Endodermal cell (in vitro differentiated cells): ENCODE results near the gene CACNG7. TPM values are rescaled to one million over a fixed set of nuclear protein-coding genes. Genes with fewer than 3 reads are reported as not detected.

Experiments used
- DNase-seq: peaks from one replicate; pipeline ENCODE4 v3.0.0-alpha.2; 2017
- H3K27ac ChIP-seq: 2 replicates; pipeline ENCODE4 v1.5.1; 2013; ENCODE audit warnings: mild to moderate bottlenecking, low read depth, low read length, moderate library complexity
- H3K27me3 ChIP-seq: 2 replicates; pipeline ENCODE4 v1.6.1; 2013; ENCODE audit warnings: mild to moderate bottlenecking, low read length, moderate library complexity; ENCODE audit not compliant: insufficient read depth, control insufficient read depth, poor library complexity, severe bottlenecking
- H3K36me3 ChIP-seq: 2 replicates; pipeline ENCODE4 v1.7.0; 2013; ENCODE audit warnings: mild to moderate bottlenecking, low read length, moderate library complexity; ENCODE audit not compliant: control insufficient read depth, insufficient read depth
- H3K4me1 ChIP-seq: one replicate; pipeline ENCODE4 v1.7.0; 2013; ENCODE audit warnings: low read length; ENCODE audit not compliant: control insufficient read depth, insufficient read depth
- H3K4me3 ChIP-seq: 2 replicates; pipeline ENCODE4 v1.5.1; 2013; ENCODE audit warnings: mild to moderate bottlenecking, low read length, moderate library complexity
- H3K9ac ChIP-seq: 2 replicates; pipeline ENCODE4 v1.6.1; 2013; ENCODE audit warnings: mild to moderate bottlenecking, low read length, moderate library complexity; ENCODE audit not compliant: poor library complexity, severe bottlenecking; ENCODE audit errors: extremely low read depth
- H3K9me3 ChIP-seq: 2 replicates; pipeline ENCODE4 v1.6.1; 2013; ENCODE audit warnings: mild to moderate bottlenecking, low read length, moderate library complexity; ENCODE audit not compliant: control insufficient read depth
- H3K27ac Mint-ChIP-seq: 2 replicates; pipeline ENCODE4 v1.8.0; 2020; ENCODE audit warnings: mixed read lengths
- H3K27me3 Mint-ChIP-seq: 2 replicates; pipeline ENCODE4 v1.8.0; 2021; ENCODE audit warnings: mild to moderate bottlenecking, mixed read lengths; ENCODE audit not compliant: insufficient read depth
- H3K36me3 Mint-ChIP-seq: 2 replicates; pipeline ENCODE4 v1.8.0; 2020; ENCODE audit warnings: low read depth, mixed read lengths
- H3K4me1 Mint-ChIP-seq: 2 replicates; pipeline ENCODE4 v1.8.0; 2020; ENCODE audit warnings: mixed read lengths
- H3K4me3 Mint-ChIP-seq: 2 replicates; pipeline ENCODE4 v1.8.0; 2020; ENCODE audit warnings: mild to moderate bottlenecking, moderate library complexity, mixed read lengths
- H3K9me3 Mint-ChIP-seq: 2 replicates; pipeline ENCODE4 v1.8.0; 2020; ENCODE audit warnings: mild to moderate bottlenecking, mixed read lengths
- WGBS, 2 experiments: methylation state at CpG; one replicate each; pipeline versions ENCODE4 v1.1.5 to v1.1.7; 2013; ENCODE audit warnings: missing lambda C conversion rate in 2 of 2, mixed read lengths in 1 of 2; ENCODE audit not compliant: insufficient coverage in 1 of 2, insufficient read length in 1 of 2; 5-methylcytosine and 5-hydroxymethylcytosine counted together
- total RNA-seq, 2 donors: library from RNA; stranded (reverse); fragmentation: NEBNext Ultra II Directional in 1 of 2; extraction: Animal tissue kit (Norgen Biotek cat#: 25700) in 1 of 2; gene quantifications; 2 replicates in 1 of 2; 3 replicates in 1 of 2; pipeline ENCODE4 v1.2.1, GENCODE V29; 2021
- TF ChIP-seq, protein P1 (sequence below): fragments of 200-600 bp; sonication (generic); conservative IDR thresholded peaks from 2 replicates; pipeline ENCODE4 v1.5.0; 2021; ENCODE audit warnings: antibody characterized with exemption, mild to moderate bottlenecking

The CACNG7 gene
- total RNA-seq, 2 donors from 2014 or later = 2.7 to 3.4 TPM

GRCh38 chr19:53910170-53910518, 1.1 kb downstream of the CACNG7 start:
- DNase-seq = peak; percentile 81
- Histone ChIP-seq H3K4me1 (no peaks in the 10 kb centered on the region), H3K27me3 (peaks cover 72% of the 10 kb centered on the region), H3K27ac (no peak overlapping the region), H3K36me3 (no peaks in the 10 kb centered on the region), H3K9me3 (no peaks in the 10 kb centered on the region), H3K4me3 (peak overlapping the region; percentile 72), H3K9ac (no peak overlapping the region)
- H3K4me1 Mint-ChIP-seq = peaks cover 18% of the 10 kb centered on the region
- H3K9me3 Mint-ChIP-seq = no peaks in the 10 kb centered on the region
- TF ChIP-seq, protein P1, sequence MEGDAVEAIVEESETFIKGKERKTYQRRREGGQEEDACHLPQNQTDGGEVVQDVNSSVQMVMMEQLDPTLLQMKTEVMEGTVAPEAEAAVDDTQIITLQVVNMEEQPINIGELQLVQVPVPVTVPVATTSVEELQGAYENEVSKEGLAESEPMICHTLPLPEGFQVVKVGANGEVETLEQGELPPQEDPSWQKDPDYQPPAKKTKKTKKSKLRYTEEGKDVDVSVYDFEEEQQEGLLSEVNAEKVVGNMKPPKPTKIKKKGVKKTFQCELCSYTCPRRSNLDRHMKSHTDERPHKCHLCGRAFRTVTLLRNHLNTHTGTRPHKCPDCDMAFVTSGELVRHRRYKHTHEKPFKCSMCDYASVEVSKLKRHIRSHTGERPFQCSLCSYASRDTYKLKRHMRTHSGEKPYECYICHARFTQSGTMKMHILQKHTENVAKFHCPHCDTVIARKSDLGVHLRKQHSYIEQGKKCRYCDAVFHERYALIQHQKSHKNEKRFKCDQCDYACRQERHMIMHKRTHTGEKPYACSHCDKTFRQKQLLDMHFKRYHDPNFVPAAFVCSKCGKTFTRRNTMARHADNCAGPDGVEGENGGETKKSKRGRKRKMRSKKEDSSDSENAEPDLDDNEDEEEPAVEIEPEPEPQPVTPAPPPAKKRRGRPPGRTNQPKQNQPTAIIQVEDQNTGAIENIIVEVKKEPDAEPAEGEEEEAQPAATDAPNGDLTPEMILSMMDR = no peak
- H3K27ac Mint-ChIP-seq = no peak overlapping the region
- peaks cover 75% of the 10 kb centered on the region for H3K27me3 Mint-ChIP-seq
- H3K36me3 Mint-ChIP-seq = no peaks in the 10 kb centered on the region
- 3 to 4% methylated on average over 4 to 13 of the region's 13 CpGs for WGBS, 2 experiments
- peak overlapping the region; percentile 50 for H3K4me3 Mint-ChIP-seq

DNA sequence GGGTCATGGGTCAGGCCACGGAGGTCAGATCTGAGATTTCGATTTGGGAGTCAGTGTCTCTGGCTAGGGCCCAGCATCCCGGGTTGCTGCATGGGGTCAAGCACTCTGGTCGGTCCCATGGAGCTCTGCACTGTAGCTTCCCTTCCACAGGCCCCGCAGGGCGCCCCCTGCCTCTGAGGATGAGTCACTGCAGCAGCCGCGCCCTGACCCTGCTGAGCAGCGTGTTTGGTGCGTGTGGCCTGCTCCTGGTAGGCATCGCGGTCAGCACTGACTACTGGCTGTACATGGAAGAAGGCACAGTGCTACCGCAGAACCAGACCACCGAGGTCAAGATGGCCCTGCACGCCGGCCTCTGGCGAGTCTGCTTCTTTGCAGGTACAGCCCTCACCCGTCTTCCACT, 3.6 kb downstream of the CACNG7 start:
- H3K9me3 ChIP-seq = no peaks in the 10 kb centered on the region
- H3K4me3 ChIP-seq = no peak overlapping the region
- Mint-ChIP-seq H3K9me3 (no peaks in the 10 kb centered on the region), H3K27ac (no peak overlapping the region), H3K27me3 (peaks cover 50% of the 10 kb centered on the region), H3K4me3 (no peak overlapping the region), H3K36me3 (no peaks in the 10 kb centered on the region), H3K4me1 (peaks cover 15% of the 10 kb centered on the region)
- peaks cover 47% of the 10 kb centered on the region for H3K27me3 ChIP-seq
- H3K36me3 ChIP-seq = no peaks in the 10 kb centered on the region
- DNase-seq = peak; percentile 91
- H3K9ac ChIP-seq = no peak overlapping the region
- no peaks in the 10 kb centered on the region for H3K4me1 ChIP-seq
- TF ChIP-seq, protein P1 = peak; percentile 89
- H3K27ac ChIP-seq = no peak overlapping the region
- 75 to 84% methylated on average over 13 to 18 of the region's 18 CpGs for WGBS, 2 experiments

- H3K4me3 Mint-ChIP-seq = no peak overlapping the region
- TF ChIP-seq, protein P1 = no peak
- H3K4me3 ChIP-seq = no peak overlapping the region
- H3K4me1 Mint-ChIP-seq = peaks cover 3% of the 10 kb centered on the region
- no peaks in the 10 kb centered on the region for H3K36me3 Mint-ChIP-seq
- no peaks in the 10 kb centered on the region for H3K9me3 Mint-ChIP-seq
- no peaks in the 10 kb centered on the region for H3K4me1 ChIP-seq
- no peaks in the 10 kb centered on the region for H3K9me3 ChIP-seq
- H3K27ac ChIP-seq = no peak overlapping the region
- H3K27me3 Mint-ChIP-seq = peaks cover 30% of the 10 kb centered on the region
- peaks cover 25% of the 10 kb centered on the region for H3K27me3 ChIP-seq
- no peak overlapping the region for H3K9ac ChIP-seq
- no peak overlapping the region for H3K27ac Mint-ChIP-seq
- 61 to 87% methylated on average over 3 to 8 of the region's 8 CpGs for WGBS, 2 experiments
- peak; percentile 86 for DNase-seq
- H3K36me3 ChIP-seq = no peaks in the 10 kb centered on the region
These were observed 5.9 kb downstream of the CACNG7 start for GRCh38 chr19:53915000-53915399.
